ENCODE data around the gene CNRIP1.
"Not testable (repeated sequence)": the region's sequence is repeated elsewhere in the genome, so short reads cannot be mapped to it uniquely, and the experiment has no call there.

CNRIP1 gene

DNA sequence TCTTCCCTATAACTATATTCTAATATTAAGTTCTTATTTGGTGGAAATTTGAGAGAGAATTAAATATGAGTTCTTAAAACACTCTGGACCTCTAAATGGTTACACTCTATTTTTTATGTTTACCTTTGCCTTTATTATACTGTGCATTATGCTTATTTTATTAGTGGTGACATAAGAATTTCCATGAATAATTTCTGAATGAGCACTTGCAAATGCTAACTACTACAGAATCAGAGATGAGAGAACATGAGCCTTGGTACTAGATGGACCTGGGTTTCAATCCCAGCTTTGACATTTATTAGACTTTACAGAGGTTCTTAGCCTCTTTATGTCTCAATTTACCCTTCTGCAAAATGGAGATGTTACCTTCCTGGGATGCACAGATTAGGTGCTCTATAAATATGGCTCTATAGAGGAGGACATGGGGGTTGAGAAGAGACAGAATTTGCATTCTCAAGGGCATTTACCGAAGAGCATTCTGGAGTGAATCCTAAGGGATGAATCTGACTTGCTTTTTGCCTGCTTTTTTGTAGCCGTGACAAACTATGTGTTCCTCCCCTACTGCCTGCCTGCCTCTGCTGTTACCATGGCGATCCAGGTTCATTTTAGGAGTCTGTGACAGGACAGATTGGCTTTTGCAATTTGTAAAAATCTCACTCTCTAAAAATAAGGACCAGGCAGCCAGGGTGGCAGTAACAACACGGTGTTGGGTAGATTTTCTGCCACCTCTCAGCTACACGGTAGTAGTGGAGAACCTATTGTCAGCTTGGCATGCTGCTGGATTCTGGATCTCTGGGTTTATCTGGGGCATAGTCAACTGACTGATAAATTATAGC, 20.7 kb upstream of the CNRIP1 start:
- FAIRE-seq, result no peak

GRCh38 chr2:68336192-68336591, 16.4 kb upstream of the CNRIP1 start:
- FAIRE-seq, result no peak
- DNase-seq (ENCODE audit: low spot score), result peak; percentile 22

More for the DNA sequence above, 20.7 kb upstream of the CNRIP1 start:
- DNase-seq (ENCODE audit: low spot score), result no peak

GRCh38 chr2:68333931-68334330, 14.2 kb upstream of the CNRIP1 start:
- no peak for DNase-seq (ENCODE audit: low spot score)
- FAIRE-seq, result no peak

DNA sequence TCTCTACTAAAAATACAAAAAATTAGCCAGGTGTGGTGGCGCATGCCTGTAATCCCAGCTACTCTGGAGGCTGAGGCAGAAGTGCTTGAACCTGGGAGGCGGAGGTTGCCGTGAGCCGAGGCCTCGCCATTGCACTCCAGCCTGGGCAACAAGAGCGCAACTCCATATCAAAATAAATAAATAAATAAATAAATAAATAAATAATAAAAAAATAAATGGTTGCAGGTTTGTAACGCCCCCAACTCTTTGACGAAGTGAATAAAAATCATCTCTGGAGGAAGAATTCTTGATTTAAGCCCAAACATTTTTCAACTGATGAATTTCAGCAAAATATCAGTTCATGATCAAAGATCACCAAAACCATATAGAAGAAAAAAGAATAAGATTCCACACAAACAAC, 13.3 kb upstream of the CNRIP1 start:
- FAIRE-seq, result no peak
- DNase-seq (ENCODE audit: low spot score), result no peak

GRCh38 chr2:68330691-68331090, 10.9 kb upstream of the CNRIP1 start:
- FAIRE-seq, result peak; percentile 61
- no peak for DNase-seq (ENCODE audit: low spot score)

DNA sequence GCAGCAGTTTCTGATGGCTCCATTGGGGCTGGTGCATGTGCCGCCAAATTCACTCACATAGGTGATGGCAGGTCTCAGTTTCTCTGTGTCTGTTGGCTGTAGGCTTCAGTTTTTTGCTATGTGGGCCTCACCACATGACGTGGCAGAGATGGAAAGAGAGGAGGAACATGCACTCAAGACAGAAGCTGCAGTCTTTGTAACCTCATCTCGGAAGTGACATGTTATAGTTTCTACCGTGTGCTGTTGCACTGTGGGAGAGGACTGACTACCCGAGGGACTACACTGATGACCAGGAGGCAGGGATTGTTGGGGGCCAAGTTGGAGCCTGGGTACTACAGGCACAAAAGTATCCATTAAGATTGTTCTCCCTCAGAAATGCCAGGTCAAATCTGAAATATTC, 9.2 kb upstream of the CNRIP1 start:
- FAIRE-seq (no peak), DNase-seq (ENCODE audit: low spot score) (no peak)

GRCh38 chr2:68325056-68325455, 5.3 kb upstream of the CNRIP1 start:
- no peak for FAIRE-seq
- DNase-seq (ENCODE audit: low spot score), result no peak

GRCh38 chr2:68320118-68320641, 431 bp upstream of the CNRIP1 start:
- peak; percentile 37 for FAIRE-seq
- peak; percentile 65 for DNase-seq (ENCODE audit: low spot score)

- DNase-seq (ENCODE audit: low spot score) (no peak), FAIRE-seq (peak; percentile 5)
Measured at GRCh38 chr2:68318914-68319397, 793 bp downstream of the CNRIP1 start.

GRCh38 chr2:68317971-68318913, 1.5 kb downstream of the CNRIP1 start:
- no peak for FAIRE-seq
- peak; percentile 12 for DNase-seq (ENCODE audit: low spot score)

- DNase-seq (ENCODE audit: low spot score) (no peak), FAIRE-seq (no peak)
Measured at GRCh38 chr2:68316111-68316510, 3.6 kb downstream of the CNRIP1 start.

GRCh38 chr2:68311033-68311432, 8.7 kb downstream of the CNRIP1 start:
- no peak for DNase-seq (ENCODE audit: low spot score)
- FAIRE-seq, result no peak

- no peak for DNase-seq (ENCODE audit: low spot score)
Measured at GRCh38 chr2:68309426-68309825, 10.3 kb downstream of the CNRIP1 start.

DNA sequence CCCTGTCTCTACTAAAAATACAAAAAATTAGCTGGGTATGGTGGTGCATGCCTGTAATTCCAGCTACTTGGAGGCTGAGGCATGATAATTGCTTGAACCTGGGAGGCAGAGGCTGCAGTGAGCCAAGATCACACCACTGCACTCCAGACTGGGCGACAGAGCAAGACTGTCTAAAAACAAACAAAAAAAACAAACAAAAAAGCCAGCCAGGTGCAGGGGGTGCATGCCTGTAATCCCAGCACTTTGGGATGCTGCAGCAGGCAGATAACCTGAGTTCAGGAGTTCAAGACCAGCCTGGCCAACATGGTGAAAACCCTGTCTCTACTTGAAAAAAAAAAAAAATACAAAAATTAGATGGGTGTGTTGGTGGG, 15.9 kb downstream of the CNRIP1 start:
- not testable (repeated sequence) for FAIRE-seq; DNase-seq (ENCODE audit: low spot score)

More at GRCh38 chr2:68309426-68309825, 10.3 kb downstream of the CNRIP1 start:
- FAIRE-seq, result no peak

GRCh38 chr2:68303033-68303901, 16.5 kb downstream of the CNRIP1 start:
- no peak for FAIRE-seq
- DNase-seq (ENCODE audit: low spot score), result no peak

- DNase-seq (ENCODE audit: low spot score) (no peak), FAIRE-seq (no peak)
Measured at GRCh38 chr2:68302281-68302875, 17.4 kb downstream of the CNRIP1 start.

DNA sequence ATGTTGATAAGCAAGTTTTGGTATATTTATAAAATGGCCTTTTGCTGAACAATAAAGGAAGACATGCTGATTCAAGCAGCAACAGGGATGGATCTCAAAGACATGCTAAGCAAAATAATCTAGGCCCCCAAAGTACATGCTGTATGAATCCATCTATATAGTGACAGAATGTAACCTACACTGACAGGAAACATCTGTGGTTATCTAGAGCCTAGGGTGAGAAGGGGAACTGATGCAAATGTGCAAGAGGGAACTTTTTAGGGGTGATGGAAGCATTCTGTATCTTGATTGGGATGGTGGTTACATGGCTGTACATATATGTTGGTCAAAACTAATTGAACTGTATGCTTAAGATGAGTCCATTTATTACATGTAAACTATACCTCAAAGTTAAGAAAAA, 24.2 kb downstream of the CNRIP1 start:
- DNase-seq (ENCODE audit: low spot score) (no peak), FAIRE-seq (no peak)

GRCh38 chr2:68294913-68295312, 24.8 kb downstream of the CNRIP1 start:
- DNase-seq (ENCODE audit: low spot score) (no peak), FAIRE-seq (no peak)

GRCh38 chr2:68294187-68294586, 25.6 kb downstream of the CNRIP1 start:
- DNase-seq (ENCODE audit: low spot score), result no peak
- no peak for FAIRE-seq

GRCh38 chr2:68293755-68294154, 26.0 kb downstream of the CNRIP1 start:
- FAIRE-seq, result no peak

More at GRCh38 chr2:68293755-68294154, 26.0 kb downstream of the CNRIP1 start:
- DNase-seq (ENCODE audit: low spot score), result no peak
